Measurements from ENCODE around the gene NUB1.
"Not testable (repeated sequence)": the region's sequence is repeated elsewhere in the genome, so short reads cannot be mapped to it uniquely, and the experiment has no call there.

NUB1 gene

GRCh38 chr7:151341357-151342101 lies at the start of gene NUB1:
NUB1 (plus strand) TSS chr7:151341812; CDS start chr7:151345350, 3,538 bp downstream.
- DNase-seq (ENCODE audit: extremely low read depth in 1 of 2, low read depth in 1 of 2): peak; percentile 83 to 85

- DNase-seq (ENCODE audit: extremely low read depth in 1 of 2, low read depth in 1 of 2): no peak
These were observed 48.8 kb upstream of the NUB1 start for GRCh38 chr7:151292850-151293249.

GRCh38 chr7:151296202-151296992 lies 45.2 kb upstream of the NUB1 start:
- DNase-seq (ENCODE audit: extremely low read depth in 1 of 2, low read depth in 1 of 2): no peak

- no peak for DNase-seq (ENCODE audit: extremely low read depth in 1 of 2, low read depth in 1 of 2)
These were observed 42.8 kb upstream of the NUB1 start for GRCh38 chr7:151298765-151299164.

- no peak for DNase-seq (ENCODE audit: extremely low read depth in 1 of 2, low read depth in 1 of 2)
These were observed 42.1 kb upstream of the NUB1 start for GRCh38 chr7:151299530-151299929.

- DNase-seq (ENCODE audit: extremely low read depth in 1 of 2, low read depth in 1 of 2): no peak
These were observed 41.5 kb upstream of the NUB1 start for GRCh38 chr7:151299940-151300645.

- DNase-seq (ENCODE audit: extremely low read depth in 1 of 2, low read depth in 1 of 2): no peak
These were observed 39.8 kb upstream of the NUB1 start for GRCh38 chr7:151301471-151302462.

- not testable (repeated sequence) for DNase-seq (ENCODE audit: extremely low read depth in 1 of 2, low read depth in 1 of 2)
These were observed 37.4 kb upstream of the NUB1 start for GRCh38 chr7:151304251-151304650.

- DNase-seq (ENCODE audit: extremely low read depth in 1 of 2, low read depth in 1 of 2): no peak
These were observed 36.8 kb upstream of the NUB1 start for GRCh38 chr7:151304856-151305255.

- DNase-seq (ENCODE audit: extremely low read depth in 1 of 2, low read depth in 1 of 2): no peak
These were observed 35.2 kb upstream of the NUB1 start for GRCh38 chr7:151306374-151306773.

GRCh38 chr7:151306860-151307259 lies 34.8 kb upstream of the NUB1 start:
- DNase-seq (ENCODE audit: extremely low read depth in 1 of 2, low read depth in 1 of 2): no peak

GRCh38 chr7:151307536-151307935 lies 34.1 kb upstream of the NUB1 start:
- no peak for DNase-seq (ENCODE audit: extremely low read depth in 1 of 2, low read depth in 1 of 2)

GRCh38 chr7:151308256-151308655 lies 33.4 kb upstream of the NUB1 start:
- no peak for DNase-seq (ENCODE audit: extremely low read depth in 1 of 2, low read depth in 1 of 2)

- no peak for DNase-seq (ENCODE audit: extremely low read depth in 1 of 2, low read depth in 1 of 2)
These were observed 32.8 kb upstream of the NUB1 start for GRCh38 chr7:151308791-151309190.

- DNase-seq (ENCODE audit: extremely low read depth in 1 of 2, low read depth in 1 of 2): no peak
These were observed 32.3 kb upstream of the NUB1 start for GRCh38 chr7:151309311-151309710.

GRCh38 chr7:151310578-151310977 lies 31.0 kb upstream of the NUB1 start:
- no peak for DNase-seq (ENCODE audit: extremely low read depth in 1 of 2, low read depth in 1 of 2)

- no peak for DNase-seq (ENCODE audit: extremely low read depth in 1 of 2, low read depth in 1 of 2)
These were observed 30.2 kb upstream of the NUB1 start for GRCh38 chr7:151311294-151311864.

GRCh38 chr7:151312356-151312755 lies 29.3 kb upstream of the NUB1 start:
- DNase-seq (ENCODE audit: extremely low read depth in 1 of 2, low read depth in 1 of 2): no peak

- no peak for DNase-seq (ENCODE audit: extremely low read depth in 1 of 2, low read depth in 1 of 2)
These were observed 28.5 kb upstream of the NUB1 start for GRCh38 chr7:151312831-151313809.

Measured in stimulated activated CD8-positive, alpha-beta memory T cell treated with anti-CD3 and anti-CD28 coated beads, Interleukin-7, amount 100 ng/mL, for 48 hours (primary cell).